ENCODE data around the gene DUSP11.

The DUSP11 gene

DNA sequence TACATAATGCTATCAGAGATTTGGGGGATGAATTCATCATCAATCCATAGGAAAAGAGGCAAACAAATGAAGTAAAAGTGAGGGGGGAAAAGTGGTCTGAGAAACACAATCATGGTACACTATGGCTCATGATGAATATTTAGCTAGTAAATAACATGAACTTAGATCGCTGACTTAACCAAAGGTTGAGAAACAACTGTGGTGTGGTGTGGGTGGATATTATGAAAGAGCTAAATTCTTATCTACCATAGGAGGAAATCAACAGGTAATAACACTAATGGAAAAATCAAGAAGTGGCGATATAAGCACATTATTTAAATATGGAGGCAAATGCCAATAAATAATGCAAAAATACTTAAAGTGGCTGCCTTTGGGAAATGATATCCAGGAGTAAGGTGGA lies 30.6 kb downstream of the DUSP11 start:
- H3K4me3 ChIP-seq (ENCODE audit: low read length) = no peak overlapping the region
- TF ChIP-seq CTCF (conservative IDR thresholded peaks at IDR 0.05; ENCODE audit: low read length) = no peak
- DNase-seq (ENCODE audit: low read depth) = no peak

- H3K4me3 ChIP-seq (ENCODE audit: low read length) = no peak overlapping the region
- no peak for DNase-seq (ENCODE audit: low read depth)
- TF ChIP-seq CTCF (conservative IDR thresholded peaks at IDR 0.05; ENCODE audit: low read length) = no peak
Measured at GRCh38 chr2:73746877-73747208, 33.1 kb downstream of the DUSP11 start.

DNA sequence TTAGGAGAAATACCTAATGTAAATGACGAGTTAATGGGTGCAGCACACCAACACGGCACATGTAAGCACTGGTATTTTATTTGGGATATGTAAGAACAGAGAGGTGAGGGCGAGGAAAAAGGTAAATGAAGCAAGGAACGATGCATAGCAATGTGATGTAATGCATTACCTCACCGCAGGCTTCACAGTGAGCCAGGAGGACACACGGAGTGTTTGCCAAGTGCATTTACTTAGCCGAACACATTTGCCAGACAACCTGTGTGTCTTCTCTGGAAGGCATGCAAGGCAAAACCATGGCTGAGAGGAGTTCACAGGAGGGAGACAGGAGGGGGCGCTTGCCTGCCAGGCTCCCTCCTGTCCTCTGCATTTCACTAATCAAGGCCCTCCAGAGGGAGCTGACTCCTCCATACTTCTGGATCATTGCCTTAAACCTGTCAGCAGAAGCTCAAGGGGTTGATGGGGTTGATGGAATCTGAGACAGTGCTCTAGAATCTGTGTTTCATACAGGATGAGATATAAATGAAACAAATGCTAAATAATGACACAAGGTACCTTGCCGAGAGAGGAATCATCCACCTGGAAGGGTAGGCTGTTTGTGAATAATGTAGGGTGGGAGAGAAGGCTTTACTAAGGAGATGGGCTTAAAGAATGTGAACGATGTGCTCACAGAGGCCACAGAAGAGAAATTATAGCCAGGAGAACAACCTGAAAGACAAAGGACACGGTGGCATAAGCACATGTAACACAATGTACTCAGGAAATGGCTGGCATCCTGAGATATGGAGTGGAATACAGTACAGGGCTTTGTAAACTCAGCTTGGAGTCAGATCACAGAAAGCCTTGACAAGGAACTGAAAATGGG lies 33.7 kb downstream of the DUSP11 start:
- no peak for TF ChIP-seq CTCF (conservative IDR thresholded peaks at IDR 0.05; ENCODE audit: low read length)
- DNase-seq (ENCODE audit: low read depth) = no peak

GRCh38 chr2:73740767-73741166 lies 39.1 kb downstream of the DUSP11 start:
- TF ChIP-seq CTCF (conservative IDR thresholded peaks at IDR 0.05; ENCODE audit: low read length) = no peak
- no peak overlapping the region for H3K4me3 ChIP-seq (ENCODE audit: low read length)
- DNase-seq (ENCODE audit: low read depth) = no peak

More for the DNA sequence above, 33.7 kb downstream of the DUSP11 start:
- H3K4me3 ChIP-seq (ENCODE audit: low read length) = no peak overlapping the region

DNA sequence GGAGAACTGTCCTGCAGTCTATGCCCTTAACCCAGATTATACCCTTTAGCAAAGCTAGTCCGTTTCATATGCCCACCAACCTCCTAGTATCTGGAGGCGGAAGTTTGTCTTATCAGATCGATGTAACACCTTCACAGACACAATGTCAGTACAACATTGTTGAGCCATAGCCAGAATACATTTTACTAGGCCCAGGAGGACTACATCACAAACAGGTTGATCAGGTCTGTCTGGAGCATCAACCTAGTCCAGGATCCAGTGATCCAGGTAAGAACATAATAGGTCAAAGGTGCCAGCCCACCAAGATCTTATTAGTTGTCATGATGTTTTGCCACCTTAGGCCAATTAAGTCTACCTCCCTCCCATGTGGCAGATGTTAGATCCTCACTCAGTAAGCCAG lies 40.8 kb downstream of the DUSP11 start:
- no peak for DNase-seq (ENCODE audit: low read depth)
- TF ChIP-seq CTCF (conservative IDR thresholded peaks at IDR 0.05; ENCODE audit: low read length) = no peak
- no peak overlapping the region for H3K4me3 ChIP-seq (ENCODE audit: low read length)

GRCh38 chr2:73736855-73737779 lies 42.8 kb downstream of the DUSP11 start, which contains the start of gene TPRKB:
TPRKB (minus strand) TSS chr2:73737345; CDS start chr2:73734569, 2,776 bp downstream.
- DNase-seq (ENCODE audit: low read depth) = peak; percentile 98
- no peak for TF ChIP-seq CTCF (conservative IDR thresholded peaks at IDR 0.05; ENCODE audit: low read length)
- peak within 1 kb of the TSS; percentile 69 for H3K4me3 ChIP-seq (ENCODE audit: low read length)

Data from AG10803 (cell line).